Measurements from ENCODE around the gene FBXW2.

Gene FBXW2

GRCh38 chr9:120780367-120780766 lies 12.8 kb downstream of the FBXW2 start:
- no peak for DNase-seq (ENCODE audit: low read depth in 1 of 2, low spot score in 1 of 2)

- DNase-seq (ENCODE audit: low read depth in 1 of 2, low spot score in 1 of 2), result no peak
Measured at GRCh38 chr9:120779227-120779626, 14.0 kb downstream of the FBXW2 start.

GRCh38 chr9:120778758-120779157 lies 14.5 kb downstream of the FBXW2 start:
- DNase-seq (ENCODE audit: low read depth in 1 of 2, low spot score in 1 of 2), result no peak

GRCh38 chr9:120777229-120777628 lies 16.0 kb downstream of the FBXW2 start:
- no peak for DNase-seq (ENCODE audit: low read depth in 1 of 2, low spot score in 1 of 2)

- no peak for DNase-seq (ENCODE audit: low read depth in 1 of 2, low spot score in 1 of 2)
Measured at GRCh38 chr9:120776788-120777187, 16.4 kb downstream of the FBXW2 start.

- DNase-seq (ENCODE audit: low read depth in 1 of 2, low spot score in 1 of 2), result no peak
Measured at GRCh38 chr9:120775859-120776258, 17.4 kb downstream of the FBXW2 start.

- no peak for DNase-seq (ENCODE audit: low read depth in 1 of 2, low spot score in 1 of 2)
Measured at GRCh38 chr9:120774719-120775118, 18.5 kb downstream of the FBXW2 start.

- DNase-seq (ENCODE audit: low read depth in 1 of 2, low spot score in 1 of 2), result no peak
Measured at GRCh38 chr9:120773256-120773655, 20.0 kb downstream of the FBXW2 start.

GRCh38 chr9:120770931-120771330 lies 22.3 kb downstream of the FBXW2 start:
- no peak for DNase-seq (ENCODE audit: low read depth in 1 of 2, low spot score in 1 of 2)

GRCh38 chr9:120768886-120769285 lies 24.3 kb downstream of the FBXW2 start:
- DNase-seq (ENCODE audit: low read depth in 1 of 2, low spot score in 1 of 2), result no peak

GRCh38 chr9:120768247-120768646 lies 25.0 kb downstream of the FBXW2 start:
- no peak for DNase-seq (ENCODE audit: low read depth in 1 of 2, low spot score in 1 of 2)

- no peak for DNase-seq (ENCODE audit: low read depth in 1 of 2, low spot score in 1 of 2)
Measured at GRCh38 chr9:120767451-120767850, 25.8 kb downstream of the FBXW2 start.

- no peak for DNase-seq (ENCODE audit: low read depth in 1 of 2, low spot score in 1 of 2)
Measured at GRCh38 chr9:120765910-120766425, 27.2 kb downstream of the FBXW2 start.

GRCh38 chr9:120764476-120764875 lies 28.7 kb downstream of the FBXW2 start:
- no peak for DNase-seq (ENCODE audit: low read depth in 1 of 2, low spot score in 1 of 2)

- DNase-seq (ENCODE audit: low read depth in 1 of 2, low spot score in 1 of 2), result no peak
Measured at GRCh38 chr9:120761006-120761405, 32.2 kb downstream of the FBXW2 start.

GRCh38 chr9:120759755-120760400 lies 33.3 kb downstream of the FBXW2 start:
- no peak for DNase-seq (ENCODE audit: low read depth in 1 of 2, low spot score in 1 of 2)

- DNase-seq (ENCODE audit: low read depth in 1 of 2, low spot score in 1 of 2), result no peak
Measured at GRCh38 chr9:120758544-120758943, 34.7 kb downstream of the FBXW2 start.

- DNase-seq (ENCODE audit: low read depth in 1 of 2, low spot score in 1 of 2), result no peak
Measured at GRCh38 chr9:120757026-120757913, 35.9 kb downstream of the FBXW2 start.

GRCh38 chr9:120756531-120756930 lies 36.7 kb downstream of the FBXW2 start:
- no peak for DNase-seq (ENCODE audit: low read depth in 1 of 2, low spot score in 1 of 2)

GRCh38 chr9:120755810-120756434 lies 37.3 kb downstream of the FBXW2 start:
- peak; percentile 44 to 74 for DNase-seq (ENCODE audit: low read depth in 1 of 2, low spot score in 1 of 2)

- no peak for DNase-seq (ENCODE audit: low read depth in 1 of 2, low spot score in 1 of 2)
Measured at GRCh38 chr9:120755044-120755443, 38.2 kb downstream of the FBXW2 start.

- no peak for DNase-seq (ENCODE audit: low read depth in 1 of 2, low spot score in 1 of 2)
Measured at GRCh38 chr9:120750421-120750820, 42.8 kb downstream of the FBXW2 start.

Data from activated CD4-positive, alpha-beta T cell treated with anti-CD3 and anti-CD28 coated beads, Interleukin-2, amount 50 U/mL, for 24 hours (primary cell).